Forelimb muscle (tissue), 1 donor: Measurements from ENCODE around the gene TTBK2. TPM values are rescaled to one million over a fixed set of nuclear protein-coding genes. Genes with fewer than 3 reads are reported as not detected.
A peak's percentile ranks its signal among the peaks of the same experiment; 100 is the strongest.
"Not testable (repeated sequence)": the region's sequence is repeated elsewhere in the genome, so short reads cannot be mapped to it uniquely, and the experiment has no call there.

Experiments
- DNase-seq: peaks from one replicate; pipeline ENCODE4 v3.0.0-alpha.2; 2013; ENCODE audit warnings: low read depth
- polyA plus RNA-seq: library from polyadenylated mRNA; unstranded; fragments of 120-200 nt; gene quantifications from one replicate; pipeline ENCODE4 v1.2.1, GENCODE V29; 2013; ENCODE audit not compliant: insufficient read length

TTBK2 gene
- polyA plus RNA-seq, 1 donor: 13.2 TPM

- no peak for DNase-seq
Measured at GRCh38 chr15:42826251-42826890, 94.2 kb downstream of the TTBK2 start.

- no peak for DNase-seq
Measured at GRCh38 chr15:42825599-42825998, 95.0 kb downstream of the TTBK2 start.

- DNase-seq: no peak
Measured at GRCh38 chr15:42820811-42821210, 99.8 kb downstream of the TTBK2 start.

DNA sequence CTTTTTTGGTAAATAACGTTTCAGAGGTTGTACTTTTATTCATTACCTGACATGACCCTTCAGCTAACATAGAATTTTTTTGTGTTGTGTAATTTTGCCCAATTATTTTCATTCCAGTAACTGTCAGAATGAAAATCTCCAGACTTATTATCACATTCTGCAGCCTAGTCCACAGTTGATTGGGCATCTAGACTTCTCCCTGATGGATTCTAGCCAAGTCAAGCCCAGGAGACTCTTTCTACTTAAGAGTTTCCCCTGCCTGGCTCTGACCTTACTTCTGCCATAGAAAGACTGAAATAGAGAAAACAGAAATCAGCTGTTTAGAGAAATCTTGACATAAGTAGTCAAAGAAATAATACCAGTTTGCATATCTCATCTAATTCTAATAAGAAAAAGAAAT lies 100.8 kb downstream of the TTBK2 start:
- DNase-seq: no peak

GRCh38 chr15:42811433-42811832 lies 109.1 kb downstream of the TTBK2 start:
- no peak for DNase-seq

DNA sequence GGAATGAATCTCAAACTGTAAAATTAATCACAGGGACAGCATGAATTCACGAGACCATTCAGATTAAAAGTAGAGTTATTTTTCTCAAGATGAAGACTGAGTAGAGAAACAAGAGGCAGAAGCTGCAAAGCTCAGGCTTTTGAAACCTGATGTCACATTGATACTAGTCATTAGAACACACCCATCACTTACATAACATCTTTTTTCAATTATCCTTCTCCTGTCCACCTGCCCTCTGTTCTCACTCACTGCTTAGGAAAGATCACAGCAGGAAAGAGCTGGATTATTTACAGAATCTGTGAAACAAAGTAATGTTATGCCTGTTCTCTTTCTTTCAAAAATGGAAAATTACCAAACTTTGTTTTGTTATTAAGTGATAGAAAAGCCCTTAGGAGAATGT lies 111.7 kb downstream of the TTBK2 start:
- no peak for DNase-seq

GRCh38 chr15:42805266-42805665 lies 115.3 kb downstream of the TTBK2 start:
- no peak for DNase-seq

GRCh38 chr15:42804739-42805138 lies 115.8 kb downstream of the TTBK2 start:
- no peak for DNase-seq

DNA sequence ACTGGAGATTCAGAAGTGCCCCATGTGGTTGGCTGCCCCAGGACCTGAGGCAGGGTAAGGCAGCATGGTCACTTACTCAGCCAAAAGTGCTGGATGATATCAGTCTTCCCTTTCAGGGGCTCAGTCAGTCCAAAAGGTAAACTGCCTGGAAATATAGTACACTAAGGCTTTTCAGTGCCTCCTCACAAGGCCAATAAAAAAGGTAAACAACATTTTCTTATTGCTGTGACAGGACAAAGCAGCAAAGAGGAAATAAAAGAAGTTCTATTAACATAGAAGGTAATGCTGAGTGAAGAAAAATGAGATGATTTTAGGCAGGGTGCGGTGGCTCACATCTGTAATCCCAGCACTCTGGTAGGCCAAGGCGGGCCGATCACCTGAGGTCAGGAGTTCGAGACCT lies 117.1 kb downstream of the TTBK2 start:
- no peak for DNase-seq

GRCh38 chr15:42802168-42802567 lies 118.4 kb downstream of the TTBK2 start:
- no peak for DNase-seq

DNA sequence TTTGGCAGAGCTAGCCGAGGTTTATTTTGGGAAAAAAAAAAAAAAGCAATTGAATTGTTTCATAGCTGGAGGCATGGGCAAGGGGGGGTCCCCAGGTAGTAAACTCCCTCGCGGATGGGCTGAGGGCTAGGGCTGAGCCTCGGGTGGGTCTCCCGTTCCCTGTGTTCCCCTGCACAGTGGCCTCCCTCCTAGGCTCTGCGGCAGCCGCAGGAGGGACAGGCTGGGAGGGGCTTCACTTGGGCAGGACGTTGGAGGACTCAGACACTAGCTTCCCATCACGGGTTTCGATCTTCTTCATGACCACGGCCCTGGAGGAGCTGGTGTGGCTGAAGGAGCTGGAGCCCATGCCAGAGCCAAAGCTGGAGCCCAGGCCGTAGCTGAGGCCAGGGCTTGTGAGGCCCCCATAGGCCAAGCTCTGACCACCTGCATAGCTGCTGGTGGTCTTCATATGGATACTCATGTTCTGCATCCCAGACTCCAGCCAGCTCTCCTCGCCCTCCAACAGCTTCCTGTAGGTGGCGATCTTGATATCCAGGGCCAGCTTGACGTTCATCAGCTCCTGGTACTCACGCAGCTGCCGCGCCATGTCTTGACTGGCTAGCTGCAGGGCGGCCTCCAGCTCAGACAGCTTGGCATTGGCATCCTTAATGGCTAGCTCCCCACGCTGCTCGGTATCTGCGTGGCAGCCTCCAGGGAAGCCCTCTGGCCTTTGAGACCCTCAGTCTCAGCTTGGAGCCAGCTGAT lies 119.7 kb downstream of the TTBK2 start:
- DNase-seq: no peak

- DNase-seq: no peak
Measured at GRCh38 chr15:42798802-42799201, 121.8 kb downstream of the TTBK2 start.

GRCh38 chr15:42796955-42797782 lies 123.4 kb downstream of the TTBK2 start:
- no peak for DNase-seq

DNA sequence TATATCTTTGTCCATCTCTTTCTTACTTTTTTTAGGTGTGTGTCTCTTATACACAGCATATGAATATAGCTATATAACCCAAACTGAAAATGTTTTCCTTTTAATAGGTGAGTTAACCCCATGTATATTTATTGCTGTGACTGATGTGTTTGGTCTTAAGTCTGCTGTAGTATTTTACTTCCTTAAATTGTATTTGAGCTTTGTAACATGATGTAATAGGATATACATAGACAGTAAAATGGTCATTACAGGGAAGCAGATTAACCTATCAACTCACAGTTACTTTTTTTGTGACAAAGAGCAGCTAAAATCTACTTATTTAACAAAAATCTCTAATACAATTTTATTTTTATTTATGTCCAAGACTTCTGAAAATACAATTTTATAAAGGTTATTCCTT lies 131.9 kb downstream of the TTBK2 start:
- no peak for DNase-seq

- DNase-seq: no peak
Measured at GRCh38 chr15:42786978-42787377, 133.6 kb downstream of the TTBK2 start.

DNA sequence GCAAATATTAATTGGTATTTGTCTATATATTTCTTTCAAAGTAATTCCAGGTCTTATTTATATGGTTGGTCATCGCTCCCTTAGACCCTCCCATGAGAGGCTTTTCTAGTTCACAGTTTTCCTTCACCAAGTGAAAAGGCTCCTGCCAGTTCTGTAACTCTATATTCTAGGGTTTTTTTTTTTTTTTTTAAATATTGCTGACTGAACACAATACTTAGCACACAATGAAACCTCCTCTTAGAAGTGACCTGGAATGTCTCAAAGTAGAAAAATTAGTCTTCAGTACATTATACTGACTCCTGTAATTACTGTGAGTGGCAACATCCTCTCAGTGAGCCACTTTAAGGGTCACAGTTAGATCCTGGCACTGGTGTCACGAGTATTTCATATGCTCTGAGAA lies 135.0 kb downstream of the TTBK2 start:
- no peak for DNase-seq

- DNase-seq: no peak
Measured at GRCh38 chr15:42784705-42785104, 135.9 kb downstream of the TTBK2 start.

- no peak for DNase-seq
Measured at GRCh38 chr15:42782716-42783115, 137.9 kb downstream of the TTBK2 start.

DNA sequence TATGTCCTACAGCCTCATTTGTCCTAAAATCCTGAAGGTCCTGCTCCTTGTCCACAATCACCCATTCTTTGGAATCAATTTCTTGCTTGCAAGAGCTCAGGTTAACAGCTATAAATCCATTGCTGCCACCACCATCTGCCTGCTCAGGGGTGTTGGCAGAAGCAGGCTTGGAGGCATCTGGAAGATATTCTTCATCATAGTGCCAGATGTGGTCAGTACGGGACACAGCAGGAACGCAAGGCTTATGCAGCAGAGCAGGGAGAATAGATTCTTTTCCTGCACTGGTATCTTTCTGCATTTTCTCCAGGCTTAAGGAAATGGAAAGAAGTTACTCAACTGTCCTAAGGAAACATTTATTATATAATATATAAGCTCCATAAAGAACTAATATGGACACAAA lies 145.2 kb downstream of the TTBK2 start:
- no peak for DNase-seq

DNA sequence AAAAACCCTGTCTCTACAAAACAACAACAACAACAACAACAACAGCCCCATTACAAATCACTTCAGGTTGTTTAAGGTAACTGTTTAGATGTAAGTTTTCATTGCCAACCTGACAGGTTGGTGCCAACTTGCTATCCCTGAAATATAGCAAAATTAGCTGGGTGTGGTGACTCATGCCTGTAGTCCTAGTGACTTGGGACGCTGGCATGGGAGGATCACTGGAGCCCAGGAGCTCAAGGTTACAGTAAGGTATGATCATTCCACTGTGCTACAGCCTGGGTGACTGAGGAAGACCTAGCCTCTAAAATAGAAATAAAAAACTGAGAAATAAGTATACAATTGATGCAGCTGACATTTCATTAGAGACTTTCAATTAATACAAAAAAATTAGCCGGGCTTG lies 147.7 kb downstream of the TTBK2 start:
- DNase-seq: no peak

DNA sequence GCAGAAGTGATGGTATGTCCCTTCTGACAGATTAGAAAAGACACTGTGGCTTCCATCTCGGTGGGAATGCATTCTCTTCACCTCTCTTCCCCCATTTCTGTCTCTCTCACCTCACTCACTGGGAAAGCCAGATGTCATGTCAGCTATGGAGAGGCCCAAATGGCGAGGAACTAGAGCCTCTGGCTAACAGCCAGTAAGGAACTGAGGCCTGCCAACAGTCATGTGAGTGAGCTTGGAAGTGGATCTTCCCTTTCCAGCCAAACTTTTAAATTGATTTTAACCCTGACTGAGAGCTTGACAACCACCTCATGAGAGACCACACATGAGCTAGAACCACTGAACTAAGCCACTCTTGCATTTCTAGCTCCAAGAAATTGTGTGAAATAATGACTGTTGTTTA lies 148.4 kb downstream of the TTBK2 start:
- DNase-seq: peak; percentile 14

- not testable (repeated sequence) for DNase-seq
Measured at GRCh38 chr15:42766109-42766508, 154.5 kb downstream of the TTBK2 start.
